Adrenal gland (tissue), 5 donors: ENCODE data around the gene PRELID2.

Experiments
- CTCF ChIP-seq, 6 experiments: fragments of 450-650 bp in 4 of 6; fragments of 200-600 bp in 2 of 6; sonication (generic) in 1 of 6; IDR thresholded peaks; 1 replicate in 5 of 6; 2 replicates in 1 of 6; pipeline versions ENCODE4 v1.5.1 to v1.8.0; 2016 to 2021; ENCODE audit warnings: antibody characterized with exemption in 6 of 6, mild to moderate bottlenecking in 2 of 6, moderate library complexity in 1 of 6
- POLR2A ChIP-seq, 2 donors: fragments of 450-650 bp; IDR thresholded peaks; one replicate each; pipeline ENCODE4 v1.6.1; 2017; ENCODE audit warnings: antibody characterized with exemption in 2 of 2, mild to moderate bottlenecking in 2 of 2, moderate library complexity in 1 of 2
- donor health status: DM: no; HTN: no; CAD: no.

GRCh38 chr5:145841299-145841698 lies 6.2 kb upstream of the PRELID2 start:
- TF ChIP-seq CTCF (IDR thresholded peaks at IDR 0.05) (no peak), POLR2A (IDR thresholded peaks at IDR 0.05) (no peak)
